GM18511 (cell line): ENCODE data around the gene HOXC11.

Source experiments
- ATAC-seq: cut with Tn5 transposase; IDR thresholded peaks from one replicate; pipeline ENCODE4 v1.9.1; 2021; ENCODE audit warnings: mild to moderate bottlenecking, moderate library complexity; ENCODE audit not compliant: unreplicated experiment

HOXC11 gene

DNA sequence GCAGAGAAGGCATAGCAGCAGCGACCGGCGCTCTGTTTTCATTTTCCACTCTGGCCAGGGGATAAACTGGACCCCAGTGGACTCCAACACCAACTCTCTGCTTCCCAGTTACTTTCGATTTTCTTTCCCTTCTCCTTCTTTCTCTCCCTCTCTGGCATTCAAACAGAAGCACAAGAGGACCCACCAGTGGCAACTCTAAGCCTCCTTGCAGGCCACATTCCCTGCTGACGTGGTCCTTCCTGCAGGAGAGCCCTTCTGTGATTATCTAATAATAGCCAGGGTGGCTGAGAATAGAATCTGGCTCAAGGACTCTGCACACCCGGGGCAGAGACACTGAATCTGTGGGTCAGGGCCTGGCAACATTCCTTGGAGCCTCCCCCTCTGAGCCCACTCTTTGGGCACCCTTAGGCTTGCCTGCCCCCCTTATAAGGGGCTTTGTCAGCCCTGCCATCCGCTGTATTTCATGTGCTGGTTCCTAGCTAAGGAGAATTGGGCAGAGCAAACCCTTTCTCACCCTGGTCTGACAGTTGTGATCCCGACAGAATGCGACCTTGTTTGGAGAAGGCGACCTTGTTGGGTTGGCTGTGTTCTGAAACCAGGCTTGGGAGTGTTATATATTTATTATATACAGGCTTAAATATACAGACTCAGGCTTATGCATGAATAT, 47.1 kb downstream of the HOXC11 start:
- ATAC-seq = no peak

- ATAC-seq = no peak
Observed at GRCh38 chr12:54020591-54021405, 47.9 kb downstream of the HOXC11 start.

GRCh38 chr12:54021432-54022013, 48.6 kb downstream of the HOXC11 start:
- ATAC-seq = no peak

GRCh38 chr12:54022960-54023884, 50.3 kb downstream of the HOXC11 start:
- ATAC-seq = no peak

GRCh38 chr12:54024127-54024526, 51.2 kb downstream of the HOXC11 start:
- ATAC-seq = no peak

- no peak for ATAC-seq
Observed at GRCh38 chr12:54024581-54025305, 51.8 kb downstream of the HOXC11 start.

DNA sequence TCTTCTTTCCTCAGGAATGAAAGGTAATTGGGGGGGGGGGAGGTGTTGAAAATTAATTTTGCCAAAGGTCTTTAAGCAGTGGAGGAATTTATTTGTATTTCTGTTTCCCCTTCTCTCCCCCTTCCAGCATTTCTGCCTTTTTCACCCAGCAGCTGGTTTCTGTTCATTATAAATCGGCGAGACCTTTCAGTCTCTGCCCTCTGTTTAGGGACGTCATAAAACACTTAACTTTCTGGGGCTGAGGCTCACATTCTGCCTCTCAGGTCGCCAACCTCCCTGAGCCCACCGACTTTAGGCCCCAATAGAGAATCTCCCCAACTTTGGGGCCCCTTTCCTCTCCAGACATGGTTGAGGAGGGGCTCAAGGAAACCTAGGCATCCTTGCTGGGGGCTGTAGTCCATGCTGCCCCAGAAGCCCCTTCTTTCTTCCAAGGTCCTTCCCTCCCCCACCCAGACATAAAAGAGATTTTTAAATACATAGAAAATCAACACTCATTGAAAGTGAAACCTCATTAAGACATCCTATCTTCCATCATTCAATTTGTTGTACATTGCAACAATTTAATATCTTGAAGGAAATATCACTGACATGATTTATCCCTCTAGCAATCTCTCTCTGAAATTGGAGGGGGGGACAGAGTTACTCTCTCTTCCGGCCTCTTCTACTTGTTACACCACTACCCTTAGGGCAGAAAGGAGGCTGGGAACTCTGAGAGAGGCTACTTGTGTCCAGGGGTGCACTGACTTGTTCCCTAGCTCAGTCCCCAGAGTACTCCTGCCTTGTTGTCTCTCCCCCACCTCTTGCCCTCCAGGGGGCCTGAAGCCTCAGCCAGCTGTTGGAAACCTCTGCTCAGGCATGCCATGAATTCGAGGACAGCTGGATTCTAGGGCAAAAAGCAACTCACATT, 52.8 kb downstream of the HOXC11 start:
- no peak for ATAC-seq

GRCh38 chr12:54026640-54027441, 53.9 kb downstream of the HOXC11 start:
- no peak for ATAC-seq
